GM12892 (cell line): ENCODE data around the gene C16orf78.

Experiments used
- POLR2A ChIP-seq: IDR thresholded peaks from 2 replicates; pipeline ENCODE4 v1.6.1; 2011; ENCODE audit warnings: low read depth, low read length, control low read depth
- POLR2AphosphoS5 ChIP-seq: IDR thresholded peaks from 2 replicates; pipeline ENCODE4 v1.6.1; 2011; ENCODE audit warnings: low read depth, low read length, control low read depth

GRCh38 chr16:49417354-49417753 is 43.8 kb downstream of the C16orf78 start:
- TF ChIP-seq POLR2AphosphoS5 (no peak), POLR2A (no peak)
